Cardiac muscle cell (in vitro differentiated cells and primary cell): ENCODE data around the gene CRB3. TPM values are rescaled to one million over a fixed set of nuclear protein-coding genes. Genes with fewer than 3 reads are reported as not detected.
"Not testable (repeated sequence)": the region's sequence is repeated elsewhere in the genome, so short reads cannot be mapped to it uniquely, and the experiment has no call there.

Experiments
- DNase-seq, 2 donors: peaks; one replicate each; pipeline versions ENCODE4 v3.0.0 to v3.0.0-alpha.2; 2010 to 2017; ENCODE audit warnings: low read depth in 1 of 2, low spot score in 1 of 2
- H3K27ac ChIP-seq: fragments of 200-600 bp; sonication (generic); 2 replicates; pipeline ENCODE4 v1.5.1; 2016
- H3K27me3 ChIP-seq: fragments of 200-600 bp; sonication (generic); 2 replicates; pipeline ENCODE4 v1.6.0; 2016; ENCODE audit warnings: control low read depth
- H3K36me3 ChIP-seq: fragments of 200-600 bp; sonication (generic); 2 replicates; pipeline ENCODE4 v1.5.1; 2016; ENCODE audit warnings: control low read depth
- H3K4me1 ChIP-seq: fragments of 200-600 bp; sonication (generic); 2 replicates; pipeline ENCODE4 v1.8.1; 2017; ENCODE audit warnings: low read depth, mild to moderate bottlenecking, mixed run types
- H3K4me3 ChIP-seq: fragments of 200-600 bp; sonication (generic); 2 replicates; pipeline ENCODE4 v1.5.1; 2016; ENCODE audit warnings: mild to moderate bottlenecking
- H3K9me3 ChIP-seq: fragments of 200-600 bp; sonication (generic); 2 replicates; pipeline ENCODE4 v1.5.1; 2017; ENCODE audit warnings: low read depth, mild to moderate bottlenecking, control low read depth
- CTCF ChIP-seq: IDR thresholded peaks from 2 replicates; pipeline ENCODE4 v1.5.1; 2012; ENCODE audit warnings: low read depth, mild to moderate bottlenecking, low read length
- polyA plus RNA-seq: library from polyadenylated mRNA; unstranded; fragments of >200 nt; fragmentation: Nextera tagmentation; extraction: Ambion mirVana; gene quantifications from 2 replicates; pipeline ENCODE4 v1.2.1, GENCODE V29; 2016
- total RNA-seq: library from RNA; depleted of rRNA; stranded (reverse); fragments of >200 nt; gene quantifications from 2 replicates; pipeline ENCODE4 v1.2.3, GENCODE V29; 2016

CRB3 gene
- total and polyA plus RNA-seq, 2 experiments from 2014 or later: 1.1 to 2.9 TPM

- Histone ChIP-seq H3K9me3 (no peaks in the 10 kb centered on the region), H3K27ac (peak overlapping the region; percentile 88), H3K27me3 (peaks cover 7% of the 10 kb centered on the region), H3K4me1 (peaks cover 11% of the 10 kb centered on the region), H3K36me3 (peaks cover 12% of the 10 kb centered on the region), H3K4me3 (no peak overlapping the region)
- TF ChIP-seq CTCF: no peak
- DNase-seq: peak; percentile 100
Measured at GRCh38 chr19:6424939-6425731, 38.9 kb upstream of the CRB3 start.

- Histone ChIP-seq H3K4me3 (no peak overlapping the region), H3K27me3 (peaks cover 9% of the 10 kb centered on the region), H3K4me1 (peaks cover 11% of the 10 kb centered on the region), H3K27ac (peak overlapping the region; percentile 88), H3K9me3 (no peaks in the 10 kb centered on the region), H3K36me3 (peaks cover 6% of the 10 kb centered on the region)
- DNase-seq: no peak
- no peak for TF ChIP-seq CTCF
Measured at GRCh38 chr19:6425732-6426620, 38.1 kb upstream of the CRB3 start.

- H3K27ac ChIP-seq: no peak overlapping the region
- no peaks in the 10 kb centered on the region for H3K36me3 ChIP-seq
- H3K9me3 ChIP-seq: no peaks in the 10 kb centered on the region
- DNase-seq: no peak
- peaks cover 9% of the 10 kb centered on the region for H3K27me3 ChIP-seq
- peaks cover 11% of the 10 kb centered on the region for H3K4me1 ChIP-seq
- no peak for TF ChIP-seq CTCF
- no peak overlapping the region for H3K4me3 ChIP-seq
Measured at GRCh38 chr19:6427131-6427530, 36.9 kb upstream of the CRB3 start.

- not testable (repeated sequence) for H3K27ac ChIP-seq, H3K4me1 ChIP-seq, DNase-seq, H3K4me3 ChIP-seq, H3K27me3 ChIP-seq, H3K36me3 ChIP-seq, H3K9me3 ChIP-seq
Measured at GRCh38 chr19:6428692-6429418, 35.2 kb upstream of the CRB3 start.

- Histone ChIP-seq H3K36me3 (no peaks in the 10 kb centered on the region), H3K27ac (no peak overlapping the region), H3K4me3 (no peak overlapping the region), H3K27me3 (peaks cover 9% of the 10 kb centered on the region), H3K9me3 (no peaks in the 10 kb centered on the region), H3K4me1 (no peaks in the 10 kb centered on the region)
- DNase-seq: no peak
- TF ChIP-seq CTCF: no peak
Measured at GRCh38 chr19:6429419-6430221, 34.5 kb upstream of the CRB3 start.
